ENCODE results near the gene FANCE. TPM values are rescaled to one million over a fixed set of nuclear protein-coding genes. Genes with fewer than 3 reads are reported as not detected.

FANCE gene
- total RNA-seq, 1 experiment from 2014 or later = 16.1 TPM

DNA sequence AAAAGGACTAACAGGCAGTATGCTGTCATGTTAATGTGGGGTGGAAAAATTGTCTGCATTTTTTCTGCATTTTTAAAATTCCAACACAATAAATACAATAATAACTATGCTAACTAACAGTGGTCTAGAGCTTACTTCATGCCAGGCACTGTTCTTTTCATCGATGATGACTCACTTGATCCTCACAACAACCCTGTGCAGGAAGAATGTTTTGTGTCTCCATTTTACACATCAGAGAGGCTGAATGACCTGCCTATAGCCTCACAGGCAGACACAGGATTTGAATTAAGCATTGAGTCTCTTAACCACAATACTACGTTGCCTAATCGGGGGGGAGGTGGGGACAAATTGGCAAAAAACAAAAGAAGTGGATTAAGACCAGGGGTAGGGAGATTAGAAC, 26.9 kb upstream of the FANCE start:
- ATAC-seq (peak; percentile 26; the same call in 1 of the 2 replicates), DNase-seq (ENCODE audit: low read depth, low spot score) (no peak)
- Histone ChIP-seq H3K9ac (ENCODE audit: low read length) (no peak overlapping the region), H3K36me3 (ENCODE audit: control insufficient read depth in 1 of 2, insufficient read depth in 2 of 2, low read length in 2 of 2) (peaks cover 8 to 19% of the 10 kb centered on the region in 2 experiments; a peak in 3 of 4 replicates), H3K4me2 (ENCODE audit: low read length) (no peak overlapping the region), H3K9me3 (ENCODE audit: control insufficient read depth in 1 of 2, insufficient read depth in 1 of 2, low read depth in 1 of 2, low read length in 2 of 2) (peaks cover 0 to 14% of the 10 kb centered on the region in 2 experiments; a peak in 2 of 4 replicates), H3K9me2 (ENCODE audit: insufficient read depth) (no peaks in the 10 kb centered on the region), H3K4me3 (replicated peaks in 1 of 2; ENCODE audit: low read depth in 1 of 2, low read length in 2 of 2) (no peak overlapping the region), H3K4me1 (ENCODE audit: control insufficient read depth in 1 of 2, insufficient read depth in 2 of 2, low read length in 2 of 2) (peaks cover 0 to 4% of the 10 kb centered on the region in 2 experiments; a peak in 1 of 4 replicates), H3K79me2 (ENCODE audit: insufficient read depth, low read length) (no peaks in the 10 kb centered on the region), H2AFZ (ENCODE audit: low read depth, low read length, poor library complexity, severe bottlenecking) (no peak overlapping the region), H3K27me3 (ENCODE audit: insufficient read depth, low read length) (no peaks in the 10 kb centered on the region), H3K27ac (ENCODE audit: low read depth, low read length) (no peak overlapping the region), H4K20me1 (ENCODE audit: insufficient read depth) (no peaks in the 10 kb centered on the region)
- BruUV-seq (replicated peaks) = no TSS peak
- no peak for TF ChIP-seq FOSL1 (IDR thresholded peaks at IDR 0.05; ENCODE audit: low read depth)
- no peak for TF ChIP-seq ZNF274 (IDR thresholded peaks at IDR 0.05; ENCODE audit: low read depth, low read length)
- no peak for TF ChIP-seq POLR2AphosphoS5 (IDR thresholded peaks at IDR 0.05; ENCODE audit: low read depth, low read length)
- no peak for TF ChIP-seq CBX3 (IDR thresholded peaks at IDR 0.05; ENCODE audit: low read depth)
- no peak for TF ChIP-seq EZH2 (IDR thresholded peaks at IDR 0.05)
- no peak for TF ChIP-seq YY1 (IDR thresholded peaks at IDR 0.05; ENCODE audit: extremely low read depth, insufficient replicate concordance, low read depth, low read length)
- TF ChIP-seq, protein P1, sequence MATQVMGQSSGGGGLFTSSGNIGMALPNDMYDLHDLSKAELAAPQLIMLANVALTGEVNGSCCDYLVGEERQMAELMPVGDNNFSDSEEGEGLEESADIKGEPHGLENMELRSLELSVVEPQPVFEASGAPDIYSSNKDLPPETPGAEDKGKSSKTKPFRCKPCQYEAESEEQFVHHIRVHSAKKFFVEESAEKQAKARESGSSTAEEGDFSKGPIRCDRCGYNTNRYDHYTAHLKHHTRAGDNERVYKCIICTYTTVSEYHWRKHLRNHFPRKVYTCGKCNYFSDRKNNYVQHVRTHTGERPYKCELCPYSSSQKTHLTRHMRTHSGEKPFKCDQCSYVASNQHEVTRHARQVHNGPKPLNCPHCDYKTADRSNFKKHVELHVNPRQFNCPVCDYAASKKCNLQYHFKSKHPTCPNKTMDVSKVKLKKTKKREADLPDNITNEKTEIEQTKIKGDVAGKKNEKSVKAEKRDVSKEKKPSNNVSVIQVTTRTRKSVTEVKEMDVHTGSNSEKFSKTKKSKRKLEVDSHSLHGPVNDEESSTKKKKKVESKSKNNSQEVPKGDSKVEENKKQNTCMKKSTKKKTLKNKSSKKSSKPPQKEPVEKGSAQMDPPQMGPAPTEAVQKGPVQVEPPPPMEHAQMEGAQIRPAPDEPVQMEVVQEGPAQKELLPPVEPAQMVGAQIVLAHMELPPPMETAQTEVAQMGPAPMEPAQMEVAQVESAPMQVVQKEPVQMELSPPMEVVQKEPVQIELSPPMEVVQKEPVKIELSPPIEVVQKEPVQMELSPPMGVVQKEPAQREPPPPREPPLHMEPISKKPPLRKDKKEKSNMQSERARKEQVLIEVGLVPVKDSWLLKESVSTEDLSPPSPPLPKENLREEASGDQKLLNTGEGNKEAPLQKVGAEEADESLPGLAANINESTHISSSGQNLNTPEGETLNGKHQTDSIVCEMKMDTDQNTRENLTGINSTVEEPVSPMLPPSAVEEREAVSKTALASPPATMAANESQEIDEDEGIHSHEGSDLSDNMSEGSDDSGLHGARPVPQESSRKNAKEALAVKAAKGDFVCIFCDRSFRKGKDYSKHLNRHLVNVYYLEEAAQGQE (IDR thresholded peaks at IDR 0.05; ENCODE audit: low read depth) = no peak
- TF ChIP-seq TCF7L2 (IDR thresholded peaks at IDR 0.05; ENCODE audit: borderline replicate concordance, extremely low read depth, insufficient read depth, insufficient read length) = no peak
- TF ChIP-seq, protein P2, sequence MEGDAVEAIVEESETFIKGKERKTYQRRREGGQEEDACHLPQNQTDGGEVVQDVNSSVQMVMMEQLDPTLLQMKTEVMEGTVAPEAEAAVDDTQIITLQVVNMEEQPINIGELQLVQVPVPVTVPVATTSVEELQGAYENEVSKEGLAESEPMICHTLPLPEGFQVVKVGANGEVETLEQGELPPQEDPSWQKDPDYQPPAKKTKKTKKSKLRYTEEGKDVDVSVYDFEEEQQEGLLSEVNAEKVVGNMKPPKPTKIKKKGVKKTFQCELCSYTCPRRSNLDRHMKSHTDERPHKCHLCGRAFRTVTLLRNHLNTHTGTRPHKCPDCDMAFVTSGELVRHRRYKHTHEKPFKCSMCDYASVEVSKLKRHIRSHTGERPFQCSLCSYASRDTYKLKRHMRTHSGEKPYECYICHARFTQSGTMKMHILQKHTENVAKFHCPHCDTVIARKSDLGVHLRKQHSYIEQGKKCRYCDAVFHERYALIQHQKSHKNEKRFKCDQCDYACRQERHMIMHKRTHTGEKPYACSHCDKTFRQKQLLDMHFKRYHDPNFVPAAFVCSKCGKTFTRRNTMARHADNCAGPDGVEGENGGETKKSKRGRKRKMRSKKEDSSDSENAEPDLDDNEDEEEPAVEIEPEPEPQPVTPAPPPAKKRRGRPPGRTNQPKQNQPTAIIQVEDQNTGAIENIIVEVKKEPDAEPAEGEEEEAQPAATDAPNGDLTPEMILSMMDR (IDR thresholded peaks at IDR 0.05 in 2 of 3, conservative IDR thresholded peaks at IDR 0.05 in 1 of 3; ENCODE audit: borderline replicate concordance in 1 of 3, insufficient read depth in 1 of 3, low read depth in 2 of 3, low read length in 2 of 3) = no peak
- no peak for TF ChIP-seq SP1 (IDR thresholded peaks at IDR 0.05; ENCODE audit: low read depth)
- TF ChIP-seq, protein P3, sequence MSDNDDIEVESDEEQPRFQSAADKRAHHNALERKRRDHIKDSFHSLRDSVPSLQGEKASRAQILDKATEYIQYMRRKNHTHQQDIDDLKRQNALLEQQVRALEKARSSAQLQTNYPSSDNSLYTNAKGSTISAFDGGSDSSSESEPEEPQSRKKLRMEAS (IDR thresholded peaks at IDR 0.05) = no peak
- TF ChIP-seq ZFX (IDR thresholded peaks at IDR 0.05) = no peak
- no peak for TF ChIP-seq EZH2phosphoT487 (IDR thresholded peaks at IDR 0.05; ENCODE audit: borderline replicate concordance)
- no peak for TF ChIP-seq ELF1 (IDR thresholded peaks at IDR 0.05; ENCODE audit: borderline replicate concordance, low read depth)
- no peak for TF ChIP-seq SRF (IDR thresholded peaks at IDR 0.05; ENCODE audit: low read depth)
- no peak for TF ChIP-seq CEBPB (IDR thresholded peaks at IDR 0.05; ENCODE audit: low read depth)
- ChIA-PET CTCF (no interaction called here), RAD21 (ENCODE audit: low non-redundant PET in 1 of 2, low total read pairs in 2 of 2, uncharacterized antibody in 2 of 2, unreplicated experiment in 2 of 2) (no interaction called here), POLR2A (no interaction called here)
- intact Hi-C loops (cut with micrococcal nuclease) = no loop called here

Data from HCT116 (cell line).